Ishikawa (cell line): ENCODE data around the gene ZEB2.

ENCODE experiments used
- CEBPB ChIP-seq: IDR thresholded peaks from 2 replicates; pipeline ENCODE4 v1.6.1; 2012
- CREB1 ChIP-seq: IDR thresholded peaks from 2 replicates; pipeline ENCODE4 v1.6.1; 2012; ENCODE audit warnings: low read depth
- EGR1 ChIP-seq: IDR thresholded peaks from 2 replicates; pipeline ENCODE4 v1.6.1; 2012
- EP300 ChIP-seq: IDR thresholded peaks from 2 replicates; pipeline ENCODE4 v1.6.1; 2012; ENCODE audit warnings: borderline replicate concordance
- FOXM1 ChIP-seq: IDR thresholded peaks from 2 replicates; pipeline ENCODE4 v1.6.1; 2012; ENCODE audit warnings: low read depth, borderline replicate concordance
- NFIC ChIP-seq: IDR thresholded peaks from 2 replicates; pipeline ENCODE4 v1.6.1; 2012
- RAD21 ChIP-seq: IDR thresholded peaks from 2 replicates; pipeline ENCODE4 v1.6.1; 2012; ENCODE audit warnings: low read depth
- TAF1 ChIP-seq: IDR thresholded peaks from 2 replicates; pipeline ENCODE4 v1.6.1; 2012; ENCODE audit warnings: low read depth, mild to moderate bottlenecking
- TCF12 ChIP-seq: IDR thresholded peaks from 2 replicates; pipeline ENCODE4 v1.6.1; 2012; ENCODE audit warnings: low read depth
- TEAD4 ChIP-seq: IDR thresholded peaks from 2 replicates; pipeline ENCODE4 v1.6.1; 2012
- YY1 ChIP-seq: IDR thresholded peaks from 2 replicates; pipeline ENCODE4 v1.6.1; 2012; ENCODE audit warnings: low read depth
- ZBTB7A ChIP-seq: IDR thresholded peaks from 2 replicates; pipeline ENCODE4 v1.6.1; 2012; ENCODE audit warnings: low read depth
- TF ChIP-seq, protein P1 (sequence below): IDR thresholded peaks from 2 replicates; pipeline ENCODE4 v1.6.1; 2012
- TF ChIP-seq, protein P2 (sequence below): IDR thresholded peaks from 2 replicates; pipeline ENCODE4 v1.6.1; 2012
- TF ChIP-seq, protein P3 (sequence below): IDR thresholded peaks from 2 replicates; pipeline ENCODE4 v1.6.1; 2012; ENCODE audit warnings: low read depth, mild to moderate bottlenecking

ZEB2 gene

DNA sequence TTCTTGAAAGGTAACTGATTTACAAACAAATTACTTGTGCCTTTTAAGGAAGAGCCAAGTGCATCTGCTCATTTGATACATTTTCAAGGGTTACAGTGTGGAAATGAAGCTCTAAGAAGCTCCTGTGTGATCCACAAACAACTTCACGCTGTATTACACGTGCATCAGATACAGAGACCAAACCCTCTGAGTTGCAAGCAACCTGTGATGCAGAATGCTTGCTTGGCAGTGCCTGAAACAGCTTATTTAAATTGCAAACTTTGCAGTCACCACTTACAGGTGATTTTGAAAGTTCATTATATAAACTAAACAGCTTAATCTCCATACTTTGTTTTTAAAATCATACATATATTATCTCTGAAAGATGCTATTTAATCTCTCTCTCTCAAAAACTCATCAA is 50.1 kb downstream of the ZEB2 start:
- TF ChIP-seq, protein P1, sequence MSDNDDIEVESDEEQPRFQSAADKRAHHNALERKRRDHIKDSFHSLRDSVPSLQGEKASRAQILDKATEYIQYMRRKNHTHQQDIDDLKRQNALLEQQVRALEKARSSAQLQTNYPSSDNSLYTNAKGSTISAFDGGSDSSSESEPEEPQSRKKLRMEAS: no peak
- TF ChIP-seq TAF1: no peak
- TF ChIP-seq, protein P2, sequence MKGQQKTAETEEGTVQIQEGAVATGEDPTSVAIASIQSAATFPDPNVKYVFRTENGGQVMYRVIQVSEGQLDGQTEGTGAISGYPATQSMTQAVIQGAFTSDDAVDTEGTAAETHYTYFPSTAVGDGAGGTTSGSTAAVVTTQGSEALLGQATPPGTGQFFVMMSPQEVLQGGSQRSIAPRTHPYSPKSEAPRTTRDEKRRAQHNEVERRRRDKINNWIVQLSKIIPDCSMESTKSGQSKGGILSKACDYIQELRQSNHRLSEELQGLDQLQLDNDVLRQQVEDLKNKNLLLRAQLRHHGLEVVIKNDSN: no peak
- no peak for TF ChIP-seq YY1
- no peak for TF ChIP-seq RAD21
- no peak for TF ChIP-seq EGR1
- TF ChIP-seq TCF12: no peak
- TF ChIP-seq, protein P3, sequence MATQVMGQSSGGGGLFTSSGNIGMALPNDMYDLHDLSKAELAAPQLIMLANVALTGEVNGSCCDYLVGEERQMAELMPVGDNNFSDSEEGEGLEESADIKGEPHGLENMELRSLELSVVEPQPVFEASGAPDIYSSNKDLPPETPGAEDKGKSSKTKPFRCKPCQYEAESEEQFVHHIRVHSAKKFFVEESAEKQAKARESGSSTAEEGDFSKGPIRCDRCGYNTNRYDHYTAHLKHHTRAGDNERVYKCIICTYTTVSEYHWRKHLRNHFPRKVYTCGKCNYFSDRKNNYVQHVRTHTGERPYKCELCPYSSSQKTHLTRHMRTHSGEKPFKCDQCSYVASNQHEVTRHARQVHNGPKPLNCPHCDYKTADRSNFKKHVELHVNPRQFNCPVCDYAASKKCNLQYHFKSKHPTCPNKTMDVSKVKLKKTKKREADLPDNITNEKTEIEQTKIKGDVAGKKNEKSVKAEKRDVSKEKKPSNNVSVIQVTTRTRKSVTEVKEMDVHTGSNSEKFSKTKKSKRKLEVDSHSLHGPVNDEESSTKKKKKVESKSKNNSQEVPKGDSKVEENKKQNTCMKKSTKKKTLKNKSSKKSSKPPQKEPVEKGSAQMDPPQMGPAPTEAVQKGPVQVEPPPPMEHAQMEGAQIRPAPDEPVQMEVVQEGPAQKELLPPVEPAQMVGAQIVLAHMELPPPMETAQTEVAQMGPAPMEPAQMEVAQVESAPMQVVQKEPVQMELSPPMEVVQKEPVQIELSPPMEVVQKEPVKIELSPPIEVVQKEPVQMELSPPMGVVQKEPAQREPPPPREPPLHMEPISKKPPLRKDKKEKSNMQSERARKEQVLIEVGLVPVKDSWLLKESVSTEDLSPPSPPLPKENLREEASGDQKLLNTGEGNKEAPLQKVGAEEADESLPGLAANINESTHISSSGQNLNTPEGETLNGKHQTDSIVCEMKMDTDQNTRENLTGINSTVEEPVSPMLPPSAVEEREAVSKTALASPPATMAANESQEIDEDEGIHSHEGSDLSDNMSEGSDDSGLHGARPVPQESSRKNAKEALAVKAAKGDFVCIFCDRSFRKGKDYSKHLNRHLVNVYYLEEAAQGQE: no peak
- no peak for TF ChIP-seq TEAD4
- no peak for TF ChIP-seq FOXM1
- TF ChIP-seq ZBTB7A: no peak
- TF ChIP-seq CREB1: no peak
- no peak for TF ChIP-seq EP300
- TF ChIP-seq NFIC: no peak
- TF ChIP-seq CEBPB: no peak

DNA sequence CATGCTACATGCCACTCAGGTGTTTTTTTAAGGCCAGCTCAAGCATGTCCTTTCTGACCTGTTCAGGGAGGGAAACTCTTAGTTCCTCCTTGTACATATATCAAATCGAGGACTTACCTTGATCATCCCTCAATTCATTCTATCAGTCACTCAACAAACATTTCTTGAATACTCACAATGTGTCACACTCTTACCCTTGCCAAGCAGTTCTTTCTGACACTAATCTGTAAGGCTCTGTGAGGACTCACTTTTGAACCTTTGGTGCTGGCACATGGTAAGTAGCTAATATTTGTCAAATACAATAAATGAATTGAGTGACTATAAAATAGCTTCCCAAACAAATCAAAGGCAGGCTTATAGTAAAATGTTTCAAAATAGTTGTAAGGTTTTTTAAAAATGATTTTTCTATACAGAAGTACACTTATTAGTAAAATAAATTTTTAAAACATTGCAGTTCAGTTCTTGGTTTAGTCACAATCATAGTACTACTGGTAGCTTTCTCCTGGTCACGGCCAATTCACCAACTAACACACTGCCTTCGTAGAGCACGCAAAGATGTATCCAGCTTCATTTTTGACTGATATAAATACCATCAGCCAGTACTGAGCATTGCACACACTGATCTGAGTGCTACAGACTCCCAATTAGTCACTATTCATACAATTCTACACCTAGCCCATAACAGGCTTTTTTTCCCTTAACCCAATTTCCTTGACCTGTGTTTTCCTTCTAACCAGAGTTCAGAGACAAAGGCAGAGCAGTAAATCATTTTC is 50.9 kb downstream of the ZEB2 start:
- TF ChIP-seq CEBPB: no peak
- TF ChIP-seq, protein P1: no peak
- TF ChIP-seq TAF1: no peak
- no peak for TF ChIP-seq EGR1
- TF ChIP-seq FOXM1: no peak
- no peak for TF ChIP-seq CREB1
- TF ChIP-seq ZBTB7A: no peak
- TF ChIP-seq, protein P3: no peak
- TF ChIP-seq, protein P2: no peak
- no peak for TF ChIP-seq EP300
- no peak for TF ChIP-seq TEAD4
- no peak for TF ChIP-seq YY1
- no peak for TF ChIP-seq NFIC
- TF ChIP-seq TCF12: no peak

DNA sequence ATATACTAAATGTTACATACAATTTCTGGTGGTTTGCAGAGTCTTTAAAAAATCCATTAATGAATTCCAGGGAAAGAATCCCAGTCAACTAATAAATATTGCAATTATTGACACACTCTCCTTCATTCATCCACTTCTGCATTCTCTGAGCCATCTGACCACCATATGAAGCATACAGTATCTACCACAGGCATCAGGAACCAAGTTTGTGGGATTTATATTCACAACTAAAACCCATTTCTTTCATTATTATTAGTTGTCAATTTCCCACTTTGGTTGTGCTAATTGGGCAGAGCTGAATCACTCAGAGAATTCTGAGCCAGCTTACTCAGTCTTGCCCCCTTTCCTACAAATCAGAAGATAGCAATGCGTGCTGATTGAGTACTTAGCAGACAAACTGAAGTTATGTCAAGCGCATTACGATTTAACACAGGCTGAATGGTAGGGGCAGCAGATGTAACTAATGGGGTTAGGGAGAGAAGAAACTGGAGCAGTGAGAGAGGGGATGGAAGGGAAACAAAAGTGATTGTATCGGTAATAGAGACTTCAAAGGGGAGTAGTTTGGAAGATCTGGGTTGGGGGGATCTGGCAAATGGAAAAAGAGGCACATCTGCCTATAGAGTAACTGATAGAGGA is 52.3 kb downstream of the ZEB2 start:
- no peak for TF ChIP-seq FOXM1
- no peak for TF ChIP-seq TAF1
- TF ChIP-seq, protein P1: no peak
- TF ChIP-seq, protein P3: no peak
- no peak for TF ChIP-seq RAD21
- TF ChIP-seq TCF12: no peak
- no peak for TF ChIP-seq YY1
- TF ChIP-seq TEAD4: no peak
- TF ChIP-seq NFIC: no peak
- no peak for TF ChIP-seq CEBPB
- TF ChIP-seq, protein P2: no peak
- no peak for TF ChIP-seq CREB1
- TF ChIP-seq EP300: no peak
- TF ChIP-seq ZBTB7A: no peak
- TF ChIP-seq EGR1: no peak
